Occipital lobe (tissue), 2 donors: Measurements from ENCODE around the gene KRTAP10-3. TPM values are rescaled to one million over a fixed set of nuclear protein-coding genes. Genes with fewer than 3 reads are reported as not detected.

Source experiments
- DNase-seq: peaks from one replicate; lab custom pipeline; 2025; lab: John Stamatoyannopoulos, UW
- total RNA-seq: library from RNA; depleted of rRNA; stranded (reverse); fragments of >200 nt; gene quantifications from one replicate; pipeline ENCODE4 v1.2.3, GENCODE V29; 2014

KRTAP10-3 gene
- total RNA-seq, 1 donor from 2014 or later, result not detected

DNA sequence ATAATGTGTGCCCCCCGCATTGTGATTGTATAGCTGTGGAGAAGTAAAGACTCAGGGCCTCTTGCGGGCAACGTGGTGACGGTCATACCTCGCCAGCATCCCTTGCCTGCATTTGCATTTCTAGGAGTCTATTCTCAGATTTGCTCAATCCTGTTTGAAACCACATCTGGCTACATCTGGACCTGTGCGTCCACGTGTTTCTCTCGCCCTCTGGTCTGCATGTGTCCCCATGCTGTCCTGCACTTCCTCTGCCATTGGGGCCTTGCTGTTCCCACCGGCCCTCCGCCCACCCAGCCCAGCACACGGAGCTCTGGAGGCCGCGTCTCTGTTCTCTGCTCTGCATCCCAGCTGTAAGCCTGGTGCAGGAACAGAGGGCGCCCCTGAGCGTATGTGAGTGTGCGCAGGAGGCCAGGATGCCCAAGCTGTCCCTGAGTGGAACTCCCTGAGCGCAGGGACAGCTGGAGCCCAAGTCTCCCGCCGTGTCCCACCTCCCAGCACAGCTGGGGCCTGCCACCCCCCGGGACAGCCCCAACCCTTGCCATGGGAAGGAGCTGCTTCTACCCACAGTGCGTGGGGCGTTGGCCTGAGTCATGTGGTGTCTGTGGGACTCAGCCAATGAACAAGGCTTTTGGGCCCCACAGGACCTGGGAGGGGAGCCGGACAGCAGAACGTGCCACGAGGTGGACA, 8.9 kb downstream of the KRTAP10-3 start:
- DNase-seq, result no peak

DNA sequence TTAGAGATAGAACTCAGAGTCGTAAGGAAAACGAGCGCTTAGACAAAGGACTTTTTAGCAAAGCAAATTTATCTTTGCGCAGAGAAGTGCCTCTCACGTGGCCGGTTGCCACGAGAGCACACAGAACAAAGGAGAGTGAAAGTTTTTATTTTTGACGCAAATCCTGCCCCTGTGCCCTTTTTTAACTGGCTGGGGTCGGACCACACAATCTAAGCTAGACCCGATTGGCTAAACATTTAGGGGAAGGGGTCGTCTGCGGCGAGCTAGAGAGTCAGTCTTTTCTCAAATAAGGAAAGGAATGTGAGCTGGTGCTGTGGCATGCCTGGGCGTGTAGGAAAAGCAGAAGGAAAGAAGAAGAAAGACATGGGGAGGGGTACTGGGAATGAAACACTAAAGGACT, 9.7 kb downstream of the KRTAP10-3 start:
- DNase-seq, result no peak

DNA sequence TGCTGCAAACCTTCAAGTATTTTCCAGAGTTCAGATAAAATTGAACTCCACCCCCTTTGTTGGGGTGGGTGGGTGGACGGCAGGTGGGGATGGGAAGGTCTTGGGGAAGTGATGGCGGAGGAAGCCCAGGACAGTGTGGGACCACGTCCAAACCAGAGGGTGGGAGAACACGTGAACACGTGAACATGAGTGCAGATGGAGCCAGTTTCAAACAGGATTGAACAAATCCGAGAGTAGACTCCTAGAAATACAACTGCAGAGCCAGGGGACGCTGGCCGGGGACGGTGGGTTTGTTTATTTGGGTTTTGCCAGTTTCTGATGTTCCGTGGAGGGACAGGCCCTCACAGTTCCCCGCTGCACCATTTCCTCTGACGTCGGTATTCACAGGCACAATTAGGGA, 10.2 kb downstream of the KRTAP10-3 start:
- no peak for DNase-seq

DNA sequence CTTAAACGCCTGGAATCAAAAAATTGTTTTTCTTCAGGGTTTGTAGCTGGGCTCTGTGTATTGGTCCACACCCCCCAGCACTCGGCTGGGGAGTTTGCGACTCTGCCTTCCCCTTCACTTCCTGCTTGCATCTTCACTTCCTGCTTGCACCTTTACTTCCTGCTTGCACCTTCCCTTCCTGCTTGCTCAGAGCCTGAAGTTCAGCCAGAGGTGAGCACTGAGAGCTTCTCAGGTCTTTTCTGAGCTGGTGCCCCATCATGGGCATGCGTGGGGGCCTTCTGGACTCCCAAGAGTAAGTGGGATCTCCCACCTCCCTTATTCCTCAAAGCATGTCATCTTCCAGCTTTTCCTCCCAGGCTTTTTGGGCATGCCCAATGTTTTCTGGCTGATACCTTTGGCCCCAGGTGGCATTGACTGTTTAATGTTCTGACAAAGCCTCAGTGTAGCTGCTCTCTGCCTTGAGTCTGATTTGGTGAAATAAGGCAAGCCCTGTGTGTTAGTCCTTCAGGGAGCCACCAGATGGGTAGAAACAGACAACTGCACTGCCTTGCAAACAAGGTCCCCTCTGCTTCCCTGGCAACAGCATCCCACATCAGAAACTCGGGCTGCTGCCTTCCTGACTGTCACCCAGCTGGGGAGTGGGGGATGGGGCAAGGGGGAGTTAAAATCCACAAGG, 10.8 kb downstream of the KRTAP10-3 start:
- no peak for DNase-seq

DNA sequence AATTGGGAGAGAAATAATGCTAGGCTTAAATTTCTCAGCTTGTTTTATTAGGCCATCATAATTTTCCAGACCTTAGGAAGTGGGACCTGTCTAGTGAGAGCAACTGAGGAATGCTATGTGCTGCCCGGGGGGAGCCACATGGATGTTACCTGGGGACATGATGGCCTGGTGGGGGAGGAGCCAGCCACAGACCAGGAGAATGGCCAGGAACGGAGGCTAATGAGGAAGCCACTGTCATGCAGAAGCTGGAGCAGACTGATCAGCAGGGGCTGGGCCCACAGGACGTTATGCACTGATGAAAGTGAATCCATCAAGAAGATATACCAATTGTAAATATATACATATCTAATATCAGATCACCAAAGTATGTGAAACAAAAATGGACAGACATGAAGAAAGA, 14.0 kb downstream of the KRTAP10-3 start:
- no peak for DNase-seq

DNA sequence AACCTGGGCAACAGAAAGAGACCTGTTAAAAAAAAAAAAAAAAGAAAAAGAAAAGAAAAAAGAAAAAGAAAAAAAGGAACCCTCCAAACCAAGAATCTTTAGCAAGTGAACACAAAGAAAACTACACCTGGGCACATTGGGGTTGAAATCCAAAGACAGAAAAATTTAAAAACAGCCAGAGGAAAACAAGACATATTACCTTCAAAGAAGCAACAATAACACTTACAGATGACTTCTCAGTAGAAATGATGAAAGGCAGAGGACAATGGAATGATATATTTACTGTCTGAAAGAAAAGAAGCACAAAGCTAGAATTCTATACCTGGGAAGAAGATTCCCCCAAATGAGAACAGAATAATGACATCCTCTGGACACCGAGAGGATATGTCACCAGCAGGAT, 15.9 kb downstream of the KRTAP10-3 start:
- DNase-seq, result no peak

DNA sequence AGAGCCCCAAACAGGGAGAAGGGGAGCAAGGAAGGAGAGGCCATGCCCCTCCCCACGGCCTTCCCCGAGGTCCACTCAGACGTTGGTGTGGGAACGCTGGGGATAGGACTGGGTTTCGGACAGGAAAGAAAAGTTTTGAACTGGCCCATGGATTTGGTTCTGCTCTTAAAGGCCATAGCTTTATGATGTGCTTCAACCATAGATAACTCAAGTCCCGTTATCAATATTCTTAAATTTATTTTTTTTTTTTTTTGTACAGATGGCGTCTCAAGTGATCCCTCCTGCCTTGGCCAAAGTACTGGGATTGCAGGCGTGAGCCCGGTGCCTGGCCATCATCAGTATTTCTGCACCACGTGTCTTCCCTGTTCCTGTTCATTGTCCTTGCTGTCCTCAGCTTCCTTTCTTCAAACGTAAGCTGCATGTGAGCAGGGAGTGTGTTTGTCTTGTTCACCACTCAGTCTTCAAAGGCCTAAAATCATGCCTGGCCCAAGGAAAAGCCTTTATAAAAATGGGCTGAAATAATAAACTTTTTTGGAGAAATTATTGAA, 17.8 kb downstream of the KRTAP10-3 start:
- DNase-seq, result no peak

DNA sequence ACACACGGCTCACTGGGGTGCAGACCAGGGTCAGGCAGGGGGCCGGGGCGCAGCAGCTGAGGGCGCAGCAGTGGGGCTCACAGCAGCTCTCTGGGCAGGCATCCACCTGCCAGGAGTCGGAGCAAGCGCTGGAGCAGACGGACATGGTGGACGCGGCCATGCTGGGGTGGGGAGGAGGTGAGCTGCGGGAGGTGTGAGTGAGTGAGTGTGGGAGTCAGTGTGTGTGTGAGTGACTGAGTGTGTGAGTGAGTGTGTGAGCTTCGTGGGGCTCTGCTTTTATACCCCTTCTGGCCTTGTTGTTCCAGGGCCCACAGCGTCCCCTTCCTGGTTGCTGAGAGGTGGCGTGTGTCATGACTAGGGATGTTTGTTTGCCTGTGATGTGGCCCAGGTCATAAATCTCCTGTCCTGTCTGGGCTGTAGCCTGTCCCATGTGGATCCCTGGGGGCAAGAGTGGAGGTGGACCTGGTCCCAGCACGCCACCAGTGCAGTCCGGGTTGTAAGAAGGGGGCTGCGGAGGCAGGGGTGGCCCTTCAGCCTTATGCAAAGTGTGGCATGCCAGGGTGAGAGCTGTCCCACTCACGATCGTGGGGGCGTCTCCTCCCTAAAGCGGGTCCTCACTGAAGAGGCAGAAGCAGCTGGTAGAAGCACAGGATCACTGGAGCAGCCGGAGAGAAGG, 18.5 kb downstream of the KRTAP10-3 start, which contains the start of gene KRTAP10-1:
Gene KRTAP10-1 (minus strand): TSS at position 205 of the 676 bp plus-strand sequence. CDS start 45 bp downstream, at position 160.
- no peak for DNase-seq

DNA sequence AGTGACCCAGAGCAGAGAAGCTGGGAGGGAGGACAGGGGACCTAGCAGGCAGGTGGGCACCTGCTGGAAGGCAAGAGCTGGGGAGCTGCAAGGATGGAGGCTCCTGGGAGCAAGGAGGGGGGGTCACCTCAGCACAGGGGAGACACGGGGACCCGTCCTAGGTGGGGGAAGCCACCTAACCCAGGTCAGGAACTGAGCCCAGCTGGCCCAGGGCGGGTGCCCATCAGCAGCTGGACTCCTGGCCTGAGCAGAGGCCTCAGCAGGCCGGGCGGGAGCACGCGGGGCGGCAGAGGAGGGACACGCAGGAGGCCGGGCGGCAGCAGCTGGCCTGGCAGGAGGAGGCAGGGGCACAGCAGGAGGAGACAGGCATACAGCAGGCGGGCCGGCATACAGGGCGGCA, 19.5 kb downstream of the KRTAP10-3 start:
- DNase-seq, result no peak

DNA sequence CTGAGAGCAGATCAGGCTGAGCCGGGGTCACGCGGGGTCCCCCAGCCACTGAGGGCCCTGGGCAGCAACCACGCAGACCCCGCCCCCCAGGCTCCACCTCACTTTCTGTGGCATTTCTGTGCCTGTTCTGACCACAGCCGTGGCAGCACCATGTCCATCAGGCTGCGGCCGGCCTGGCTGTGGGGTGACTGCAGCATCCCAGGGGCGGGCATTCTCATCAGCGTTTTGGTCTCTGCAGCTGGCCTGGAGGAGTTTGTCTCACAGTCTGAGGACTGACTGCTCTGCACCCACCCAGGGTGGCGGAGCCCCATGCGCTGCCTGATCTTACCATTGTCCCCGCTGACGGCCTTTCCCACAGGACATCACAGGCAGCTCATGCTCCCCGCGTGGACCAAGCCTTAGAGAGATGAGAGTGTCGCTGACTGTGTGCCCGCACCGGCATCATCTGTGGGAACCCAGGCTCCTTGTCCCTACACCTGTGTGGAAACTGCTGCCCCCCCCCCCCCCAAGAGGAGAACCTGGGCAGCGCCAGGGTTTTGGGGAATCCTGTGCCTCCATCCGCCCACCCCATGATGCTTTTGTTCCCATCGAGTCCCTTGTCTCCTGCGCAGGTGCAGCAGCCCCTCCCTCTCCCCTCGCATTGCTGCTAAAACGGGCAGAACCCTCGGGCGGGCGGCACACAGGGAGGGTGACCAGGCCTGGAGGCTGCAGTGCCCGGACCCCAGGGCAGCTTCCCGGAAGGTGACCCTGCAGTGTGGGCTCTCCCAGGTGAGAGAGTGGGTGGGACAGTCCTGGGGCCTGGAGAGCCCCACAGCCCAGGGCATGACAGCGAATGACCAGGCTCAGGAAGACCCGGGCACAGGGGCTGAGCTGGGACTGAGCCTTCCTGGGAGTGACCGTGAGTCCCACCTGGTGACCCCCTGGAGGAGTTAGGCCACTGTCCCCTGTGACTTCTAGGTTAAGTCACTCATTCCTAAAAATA, 20.4 kb downstream of the KRTAP10-3 start:
- no peak for DNase-seq

DNA sequence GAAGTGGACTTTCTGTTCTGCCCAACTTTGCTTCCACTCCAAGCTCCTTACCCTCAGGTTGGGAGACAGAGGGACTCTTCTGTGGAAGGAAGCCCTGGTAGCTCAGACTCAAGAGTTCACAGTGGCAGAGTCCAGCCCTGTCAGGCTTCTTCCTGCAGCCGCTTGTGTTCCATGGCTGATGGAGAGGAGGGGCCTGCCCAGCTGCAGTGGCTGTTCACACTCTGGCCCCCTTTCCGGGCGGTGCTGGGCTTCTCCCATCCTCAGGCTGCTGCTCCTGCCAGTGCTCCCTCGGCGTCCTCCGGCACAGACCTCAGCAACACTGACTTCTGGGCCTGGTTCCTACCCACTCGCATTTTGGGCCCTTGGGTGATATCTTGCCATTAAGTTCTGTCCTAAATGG, 22.6 kb downstream of the KRTAP10-3 start:
- DNase-seq, result no peak

DNA sequence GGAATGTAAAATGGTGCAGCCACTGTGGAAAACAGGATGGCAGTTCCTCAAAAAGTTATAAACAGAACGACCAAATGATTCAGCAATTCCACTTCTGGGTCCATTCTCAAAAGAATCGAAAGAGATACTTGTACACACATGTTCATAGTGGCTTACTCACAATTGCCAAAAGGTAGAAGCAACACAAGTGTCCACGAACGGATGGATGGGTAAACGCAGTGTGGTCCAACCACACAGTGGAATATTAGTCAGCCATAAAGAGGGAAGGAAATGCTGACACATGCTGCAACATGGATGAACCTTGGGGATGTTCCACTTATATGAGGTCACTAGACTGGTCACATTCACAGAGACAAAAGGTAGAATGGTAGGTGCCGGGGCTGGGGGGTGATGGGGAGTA, 23.9 kb downstream of the KRTAP10-3 start:
- DNase-seq, result no peak

DNA sequence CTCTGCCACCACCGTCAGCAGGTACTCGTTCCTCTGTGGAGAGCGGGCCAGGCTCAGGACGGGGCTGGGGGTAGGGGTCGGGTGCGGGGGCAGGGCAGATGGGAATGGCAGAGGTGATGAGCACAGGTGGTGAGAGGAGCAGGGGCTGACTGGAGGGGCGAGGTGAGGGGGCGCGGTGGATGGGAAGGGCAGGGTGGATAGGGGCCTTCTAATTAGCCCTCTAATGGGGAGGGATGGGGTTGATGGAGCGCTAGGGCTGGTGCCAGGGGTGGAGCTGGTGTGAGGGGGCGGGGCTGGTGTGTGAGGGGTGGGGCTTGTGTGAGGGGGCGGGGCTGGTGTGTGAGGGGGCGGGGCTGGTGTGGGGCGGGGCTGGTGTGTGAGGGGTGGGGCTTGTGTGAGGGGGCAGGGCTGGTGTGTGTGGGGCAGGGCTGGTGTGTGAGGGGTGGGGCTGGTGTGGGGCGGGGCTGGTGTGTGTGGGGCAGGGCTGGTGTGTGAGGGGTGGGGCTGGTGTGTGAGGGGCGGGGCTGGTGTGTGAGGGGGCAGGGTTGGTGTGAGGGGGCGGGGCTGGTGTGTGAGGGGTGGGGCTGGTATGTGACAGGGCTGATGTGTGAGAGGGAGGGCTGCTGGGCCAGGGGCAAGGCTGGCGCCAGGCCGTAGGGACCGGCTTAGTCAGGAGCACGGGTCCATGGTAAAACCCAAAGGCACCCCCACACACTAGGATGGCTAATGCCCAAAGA, 24.5 kb downstream of the KRTAP10-3 start:
- DNase-seq, result no peak

DNA sequence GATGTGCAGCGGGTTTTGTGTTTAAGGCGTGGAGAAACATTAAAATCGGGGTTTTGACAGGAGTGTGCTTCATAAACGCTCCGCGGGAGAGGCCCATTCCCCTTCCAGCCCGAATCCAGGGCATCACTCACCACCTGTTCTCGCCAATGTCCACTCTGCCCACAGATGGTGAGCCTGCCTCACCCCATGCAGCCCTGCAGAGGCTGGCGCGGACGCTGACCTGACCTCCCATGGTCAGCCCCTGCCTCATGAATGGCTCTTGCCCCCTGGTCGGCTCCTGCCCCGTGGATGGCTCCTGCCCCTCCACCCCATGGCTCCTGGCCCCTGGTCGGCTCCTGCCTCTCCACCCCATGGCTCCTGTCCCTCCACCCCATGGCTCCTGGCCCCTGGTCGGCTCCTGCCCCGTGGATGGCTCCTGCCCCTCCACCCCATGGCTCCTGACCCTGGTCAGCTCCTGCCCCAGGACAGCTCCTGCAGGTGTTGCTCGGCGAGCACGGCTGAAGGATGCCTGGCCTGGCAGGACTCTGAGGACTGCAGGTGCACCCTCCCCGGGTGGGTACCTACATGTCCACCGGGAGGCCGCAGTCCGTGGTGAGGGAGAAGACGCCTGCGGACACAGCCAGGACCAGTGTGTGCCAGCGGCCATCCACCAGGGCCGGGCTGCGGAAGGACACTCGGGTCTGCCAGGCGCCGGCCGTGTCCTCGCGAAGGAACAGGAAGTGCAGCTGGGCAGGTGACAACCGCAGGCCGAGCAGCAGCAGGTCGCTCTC, 25.3 kb downstream of the KRTAP10-3 start:
- DNase-seq, result no peak

DNA sequence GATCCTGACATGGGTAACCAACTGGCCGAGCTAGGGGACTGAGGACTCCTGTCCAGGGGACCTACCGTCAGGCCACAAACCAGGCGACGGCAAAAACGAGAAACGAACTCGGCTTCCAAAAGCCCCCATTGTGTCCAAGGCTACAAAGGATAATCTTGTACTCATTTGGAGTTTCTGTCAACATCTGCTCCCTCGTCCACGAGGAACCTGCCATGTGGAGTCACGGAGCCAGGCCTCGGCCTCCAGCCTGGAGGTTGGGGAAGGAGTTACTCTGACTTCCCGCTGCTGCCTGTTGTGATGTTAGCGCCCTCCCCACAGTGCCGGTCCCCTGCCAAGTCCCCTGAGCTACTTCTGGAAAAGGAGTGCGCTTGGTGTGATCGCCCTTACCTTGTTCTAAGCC, 25.9 kb downstream of the KRTAP10-3 start:
- DNase-seq, result no peak

DNA sequence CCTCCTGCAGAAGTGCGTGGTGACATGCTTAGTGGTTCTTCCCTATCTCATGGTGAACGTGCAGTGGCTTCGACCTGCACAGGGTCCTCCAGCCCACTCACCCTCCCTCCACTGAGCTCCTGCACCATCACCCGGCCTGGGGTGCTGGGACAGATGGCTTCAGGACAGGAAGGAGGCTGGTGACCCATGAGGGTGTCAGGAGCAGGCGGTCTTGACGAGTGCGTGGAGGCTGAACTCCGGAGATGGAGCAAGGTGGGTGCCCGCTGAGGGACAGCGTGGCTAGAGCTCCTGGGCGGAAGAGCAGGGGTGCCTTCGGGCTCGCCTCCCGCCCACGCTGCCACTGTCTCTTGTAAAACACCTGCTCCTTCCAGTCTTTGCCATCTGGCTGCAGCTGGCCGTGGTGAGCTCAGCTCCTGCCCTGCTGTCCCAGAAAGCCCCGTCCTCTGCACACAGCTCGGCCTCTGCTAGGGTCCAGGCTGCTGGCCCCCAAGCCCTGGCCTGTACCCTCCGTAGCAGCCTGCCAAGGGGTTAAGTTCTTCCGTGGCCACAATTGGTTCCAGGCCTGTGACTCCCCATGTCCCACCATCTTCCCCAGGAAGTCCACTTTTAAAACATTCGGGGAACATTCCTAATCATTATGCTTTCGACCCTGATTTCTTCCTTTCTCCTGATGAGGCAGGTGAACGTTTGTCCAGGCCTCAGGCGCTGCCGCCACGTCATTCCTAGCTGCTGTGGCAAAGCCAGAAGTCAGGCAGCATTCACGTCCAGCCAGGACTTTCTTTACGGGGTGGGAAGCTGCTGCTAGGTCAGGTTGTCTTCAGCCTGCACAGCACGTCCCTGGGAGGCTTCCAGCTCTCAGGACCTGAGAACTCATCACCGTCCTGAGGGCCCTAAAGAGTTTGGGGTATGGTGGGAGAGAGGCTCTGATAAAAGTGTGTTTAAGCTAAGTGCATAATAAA, 26.7 kb downstream of the KRTAP10-3 start:
- DNase-seq, result no peak

DNA sequence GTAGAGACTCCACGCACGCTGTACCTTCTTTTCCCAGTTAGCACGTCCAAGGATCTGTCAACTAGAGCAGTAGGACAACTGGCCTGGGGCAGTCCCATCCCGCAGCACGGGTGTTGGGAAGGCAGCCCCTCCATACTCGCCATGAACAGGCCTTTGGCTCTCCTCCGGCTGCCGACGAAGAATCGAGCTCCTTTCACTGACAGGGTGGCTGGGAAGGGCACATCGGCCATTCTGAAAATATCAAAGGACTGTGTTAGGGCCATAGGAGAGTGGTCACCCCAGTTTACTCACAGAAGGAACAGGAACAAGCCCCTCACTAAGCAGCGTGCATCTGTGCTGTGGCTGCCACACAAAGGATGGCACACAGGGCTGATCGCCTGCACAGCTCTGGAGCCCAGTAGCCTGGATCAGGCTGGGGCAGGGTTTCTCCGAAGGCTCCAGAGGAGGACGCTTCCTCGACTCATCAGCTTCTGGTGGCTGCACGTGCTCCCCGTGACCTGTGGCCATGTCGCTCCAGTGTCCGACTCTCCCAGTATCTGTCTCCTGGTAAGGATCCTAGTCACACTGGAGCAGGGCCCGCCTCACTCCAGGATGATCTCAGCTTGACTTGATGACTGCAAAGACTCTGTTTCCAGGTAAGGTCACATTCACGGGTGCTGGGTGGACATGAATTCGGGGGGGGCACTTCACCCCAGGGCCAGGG, 27.5 kb downstream of the KRTAP10-3 start:
- no peak for DNase-seq
